PC-9 (cell line): ENCODE measurements around the gene TBC1D22B. TPM values are rescaled to one million over a fixed set of nuclear protein-coding genes. Genes with fewer than 3 reads are reported as not detected.

Experiments used
- BruUV-seq: library from RNA; stranded (reverse); fragments of 400-500 nt; replicated peaks from 2 replicates; lab custom pipeline; 2021; lab: Mats Ljungman, UMichigan
- CTCF ChIA-PET: fragments of 300-600 bp; sonication (Branson Sonifier 250); formaldehyde crosslinking; loops from one replicate; lab custom pipeline; 2022; ENCODE audit warnings: antibody characterized with exemption; lab: Charles Lee
- POLR2A ChIA-PET: fragments of 300-600 bp; sonication (Branson Sonifier 250); formaldehyde crosslinking; loops from one replicate; lab custom pipeline; 2022; ENCODE audit warnings: antibody characterized with exemption; ENCODE audit not compliant: unreplicated experiment; lab: Charles Lee
- DNase-seq, 2 experiments: peaks; one replicate each; pipeline versions ENCODE4 v3.0.0 to v3.0.0-alpha.2; 2015 to 2022; ENCODE audit warnings: mixed read lengths in 1 of 2
- H2AFZ ChIP-seq: fragments of 200-600 bp; sonication (generic); 2 replicates; pipeline ENCODE4 v1.8.1; 2017; ENCODE audit warnings: antibody characterized with exemption
- H3F3A ChIP-seq: fragments of 200-600 bp; sonication (generic); 2 replicates; pipeline ENCODE4 v1.8.1; 2017; ENCODE audit warnings: antibody characterized with exemption, mild to moderate bottlenecking, low read depth; ENCODE audit not compliant: insufficient read depth
- H3K27ac ChIP-seq: fragments of 200-600 bp; sonication (generic); 2 replicates; pipeline ENCODE4 v1.6.1; 2016; ENCODE audit warnings: mixed run types
- H3K27me3 ChIP-seq: fragments of 200-600 bp; sonication (generic); 2 replicates; pipeline ENCODE4 v1.6.1; 2016; ENCODE audit warnings: low read depth, mixed run types; ENCODE audit not compliant: insufficient read depth
- H3K36me3 ChIP-seq: fragments of 200-600 bp; sonication (generic); 2 replicates; pipeline ENCODE4 v1.6.1; 2016; ENCODE audit warnings: low read depth, mixed run types
- H3K4me1 ChIP-seq: fragments of 200-600 bp; sonication (generic); replicated peaks from 2 replicates; pipeline ENCODE4 v1.6.1; 2016; ENCODE audit warnings: mixed run types; ENCODE audit not compliant: insufficient read depth
- H3K4me2 ChIP-seq: fragments of 200-600 bp; sonication (generic); 2 replicates; pipeline ENCODE4 v1.6.1; 2017; ENCODE audit warnings: mixed run types
- H3K4me3 ChIP-seq: fragments of 200-600 bp; sonication (generic); 2 replicates; pipeline ENCODE4 v1.6.1; 2016; ENCODE audit warnings: mixed run types
- H3K79me2 ChIP-seq: fragments of 200-600 bp; sonication (generic); 2 replicates; pipeline ENCODE4 v1.6.1; 2017; ENCODE audit warnings: low read depth, mixed run types
- H3K9me2 ChIP-seq: fragments of 200-600 bp; sonication (generic); 2 replicates; pipeline ENCODE4 v1.8.1; 2017; ENCODE audit warnings: mild to moderate bottlenecking; ENCODE audit not compliant: insufficient read depth
- H3K9me3 ChIP-seq: fragments of 200-600 bp; sonication (generic); 2 replicates; pipeline ENCODE4 v1.8.1; 2016; ENCODE audit warnings: low read depth; ENCODE audit not compliant: insufficient read depth
- H4K20me1 ChIP-seq: fragments of 200-600 bp; sonication (generic); 2 replicates; pipeline ENCODE4 v1.8.1; 2017; ENCODE audit not compliant: insufficient read depth
- EZH2 ChIP-seq: fragments of 200-600 bp; sonication (generic); IDR thresholded peaks from 2 replicates; pipeline ENCODE4 v1.8.0; 2017; ENCODE audit warnings: antibody characterized with exemption, low read depth
- intact Hi-C: fragments of 100-400 bp; cut with micrococcal nuclease; formaldehyde crosslinking; loops from one replicate; pipeline ENCODE4 v1.10.0; 2022; ENCODE audit not compliant: unreplicated experiment
- total RNA-seq: library from RNA; stranded (reverse); gene quantifications from 2 replicates; pipeline ENCODE4 v1.2.3, GENCODE V29; 2021
- TF ChIP-seq, protein P1 (sequence below): fragments of 200-600 bp; sonication (generic); conservative IDR thresholded peaks from 2 replicates; pipeline ENCODE4 v1.6.1; 2017; ENCODE audit warnings: mixed run types, antibody characterized with exemption, mild to moderate bottlenecking, moderate library complexity

Gene TBC1D22B
- total RNA-seq, 1 experiment from 2014 or later: 14.6 TPM

DNA sequence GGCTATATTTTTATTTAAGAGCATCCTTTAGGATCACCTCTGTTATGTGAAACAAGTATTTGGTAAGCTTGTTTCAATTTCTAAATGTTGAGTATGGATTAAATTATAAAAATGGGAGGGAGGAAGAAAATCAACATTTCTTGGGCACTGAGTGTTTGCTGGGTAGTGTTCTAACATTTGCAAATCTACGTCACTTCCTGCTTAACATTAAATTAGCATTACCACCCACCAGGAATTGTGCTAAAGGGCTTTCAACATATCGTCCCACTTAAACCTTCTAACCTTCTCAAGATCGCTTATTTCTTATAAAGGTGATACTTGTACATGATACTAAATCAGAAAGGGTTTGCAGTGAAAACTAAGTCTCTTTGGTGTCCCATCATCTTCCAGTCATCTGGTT is 8.3 kb downstream of the TBC1D22B start:
- H3F3A ChIP-seq: 0 out of 2 replicates have a peak, but pooled peaks cover 3% of the 10 kb centered on the region
- no TSS peak for BruUV-seq
- H3K27ac ChIP-seq: no peak overlapping the region
- H3K4me2 ChIP-seq: no peak overlapping the region
- H3K9me2 ChIP-seq: no peaks in the 10 kb centered on the region
- no peak for DNase-seq
- H3K79me2 ChIP-seq: peaks cover 45% of the 10 kb centered on the region
- CTCF ChIA-PET: no interaction called here
- H3K4me1 ChIP-seq: no peaks in the 10 kb centered on the region
- no peak overlapping the region for H3K4me3 ChIP-seq
- 0 out of 2 replicates have a peak, but pooled peaks cover 10% of the 10 kb centered on the region for H3K36me3 ChIP-seq
- POLR2A ChIA-PET: no interaction called here
- H3K27me3 ChIP-seq: no peaks in the 10 kb centered on the region
- H4K20me1 ChIP-seq: no peaks in the 10 kb centered on the region
- H3K9me3 ChIP-seq: no peaks in the 10 kb centered on the region
- no peak overlapping the region for H2AFZ ChIP-seq
- intact Hi-C loops: no loop called here
- TF ChIP-seq, protein P1, sequence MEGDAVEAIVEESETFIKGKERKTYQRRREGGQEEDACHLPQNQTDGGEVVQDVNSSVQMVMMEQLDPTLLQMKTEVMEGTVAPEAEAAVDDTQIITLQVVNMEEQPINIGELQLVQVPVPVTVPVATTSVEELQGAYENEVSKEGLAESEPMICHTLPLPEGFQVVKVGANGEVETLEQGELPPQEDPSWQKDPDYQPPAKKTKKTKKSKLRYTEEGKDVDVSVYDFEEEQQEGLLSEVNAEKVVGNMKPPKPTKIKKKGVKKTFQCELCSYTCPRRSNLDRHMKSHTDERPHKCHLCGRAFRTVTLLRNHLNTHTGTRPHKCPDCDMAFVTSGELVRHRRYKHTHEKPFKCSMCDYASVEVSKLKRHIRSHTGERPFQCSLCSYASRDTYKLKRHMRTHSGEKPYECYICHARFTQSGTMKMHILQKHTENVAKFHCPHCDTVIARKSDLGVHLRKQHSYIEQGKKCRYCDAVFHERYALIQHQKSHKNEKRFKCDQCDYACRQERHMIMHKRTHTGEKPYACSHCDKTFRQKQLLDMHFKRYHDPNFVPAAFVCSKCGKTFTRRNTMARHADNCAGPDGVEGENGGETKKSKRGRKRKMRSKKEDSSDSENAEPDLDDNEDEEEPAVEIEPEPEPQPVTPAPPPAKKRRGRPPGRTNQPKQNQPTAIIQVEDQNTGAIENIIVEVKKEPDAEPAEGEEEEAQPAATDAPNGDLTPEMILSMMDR: no peak
- TF ChIP-seq EZH2: no peak

DNA sequence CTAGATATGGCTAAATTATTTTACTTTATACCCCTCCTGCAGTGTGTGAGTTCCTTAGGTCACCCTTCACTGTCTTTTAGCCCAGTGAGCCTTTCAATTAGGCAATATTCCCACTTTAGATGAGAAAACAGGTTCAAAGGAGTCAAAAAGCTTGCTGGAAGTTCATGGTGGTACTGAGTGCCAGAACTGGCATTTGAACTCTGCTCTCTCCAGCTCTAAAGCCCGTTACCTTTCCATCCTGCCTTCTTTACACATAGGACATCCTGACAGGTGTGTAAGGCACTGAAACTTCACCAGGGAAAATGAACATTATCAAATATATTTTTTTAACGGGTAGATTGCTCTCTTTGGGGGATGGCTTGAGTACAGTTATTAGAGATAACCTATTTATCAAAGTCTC is 11.5 kb downstream of the TBC1D22B start:
- ChIA-PET POLR2A (no interaction called here), CTCF (no interaction called here)
- Histone ChIP-seq H3K9me3 (no peaks in the 10 kb centered on the region), H3K4me3 (no peak overlapping the region), H3F3A (no peaks in the 10 kb centered on the region), H3K4me1 (no peaks in the 10 kb centered on the region), H3K79me2 (peaks cover 17% of the 10 kb centered on the region), H4K20me1 (peaks cover 13% of the 10 kb centered on the region; the same call in 1 of the 2 replicates), H2AFZ (no peak overlapping the region), H3K4me2 (no peak overlapping the region), H3K9me2 (no peaks in the 10 kb centered on the region), H3K36me3 (peaks cover 10% of the 10 kb centered on the region; the same call in 1 of the 2 replicates), H3K27me3 (no peaks in the 10 kb centered on the region), H3K27ac (no peak overlapping the region)
- no peak for DNase-seq
- intact Hi-C loops: no loop called here
- BruUV-seq: no TSS peak
- TF ChIP-seq EZH2: no peak
- TF ChIP-seq, protein P1: no peak

DNA sequence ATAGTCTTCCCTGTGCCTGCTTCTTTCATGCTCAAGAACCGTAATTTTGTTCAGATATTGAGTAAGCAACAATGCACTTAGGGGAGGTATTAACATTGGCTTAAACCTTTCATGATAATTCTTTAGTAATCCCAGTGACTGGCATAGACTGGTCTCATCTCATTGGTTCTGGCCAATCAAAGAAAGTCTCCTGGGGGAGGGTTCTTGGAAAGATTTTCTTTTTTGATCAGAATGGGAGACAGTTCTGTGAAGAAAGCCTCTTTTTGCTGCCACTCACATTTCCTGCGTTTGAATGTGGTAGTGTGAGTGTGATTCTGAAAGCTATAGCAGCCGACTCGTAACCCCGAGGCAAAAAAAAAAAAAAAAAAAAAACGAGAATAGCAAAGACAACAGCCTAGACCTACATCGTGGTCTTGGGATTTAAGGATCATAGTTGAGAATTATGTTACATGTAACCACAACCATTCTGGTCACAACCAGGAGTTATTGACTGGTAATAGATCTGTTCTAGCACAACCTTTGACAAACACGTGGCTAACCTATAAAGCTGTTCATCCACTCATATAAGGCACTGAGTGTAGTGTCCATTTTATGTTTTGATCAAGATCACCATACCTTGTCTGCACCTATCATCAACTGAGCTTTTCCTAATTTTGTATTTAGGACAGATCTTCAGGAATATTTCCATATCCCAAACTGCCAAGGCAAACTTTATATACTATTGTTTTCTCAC is 15.4 kb downstream of the TBC1D22B start:
- Histone ChIP-seq H4K20me1 (peaks cover 13% of the 10 kb centered on the region; the same call in 1 of the 2 replicates), H2AFZ (no peak overlapping the region), H3K9me2 (no peaks in the 10 kb centered on the region), H3F3A (no peaks in the 10 kb centered on the region), H3K27ac (no peak overlapping the region), H3K27me3 (no peaks in the 10 kb centered on the region), H3K9me3 (no peaks in the 10 kb centered on the region), H3K79me2 (peaks cover 4% of the 10 kb centered on the region; the same call in 1 of the 2 replicates), H3K4me1 (no peaks in the 10 kb centered on the region), H3K4me3 (no peak overlapping the region), H3K36me3 (peaks cover 5% of the 10 kb centered on the region; the same call in 1 of the 2 replicates), H3K4me2 (no peak overlapping the region)
- no peak for DNase-seq
- TF ChIP-seq, protein P1: no peak
- TF ChIP-seq EZH2: no peak
- ChIA-PET POLR2A (no interaction called here), CTCF (no interaction called here)
- intact Hi-C loops: no loop called here
- no TSS peak for BruUV-seq
